ENCODE data around the gene RNU1-1.
"Not testable (repeated sequence)": the region's sequence is repeated elsewhere in the genome, so short reads cannot be mapped to it uniquely, and the experiment has no call there.

DNA sequence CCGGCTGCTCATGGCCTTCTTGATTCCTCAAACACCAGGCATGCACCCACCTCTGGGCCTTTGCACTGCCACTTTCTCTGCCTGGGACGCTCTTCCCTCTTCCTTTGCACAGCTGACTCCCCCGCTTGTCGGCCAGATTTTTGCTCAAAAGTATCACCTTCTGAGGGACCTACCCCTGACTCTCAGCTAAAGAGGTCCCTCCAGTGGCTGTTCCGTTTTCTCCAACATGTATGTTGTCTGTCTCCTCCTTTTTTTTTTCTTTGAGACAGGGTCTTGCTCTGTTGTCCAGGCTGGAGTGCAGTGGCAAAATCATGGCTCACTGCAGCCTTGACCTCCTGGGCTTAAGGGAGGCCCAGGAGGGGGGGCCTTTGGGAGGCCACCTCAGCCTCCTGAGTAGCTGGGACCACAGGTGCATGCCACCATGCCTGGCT, 16.6 kb downstream of the RNU1-1 start:
- TF ChIP-seq, protein P1, sequence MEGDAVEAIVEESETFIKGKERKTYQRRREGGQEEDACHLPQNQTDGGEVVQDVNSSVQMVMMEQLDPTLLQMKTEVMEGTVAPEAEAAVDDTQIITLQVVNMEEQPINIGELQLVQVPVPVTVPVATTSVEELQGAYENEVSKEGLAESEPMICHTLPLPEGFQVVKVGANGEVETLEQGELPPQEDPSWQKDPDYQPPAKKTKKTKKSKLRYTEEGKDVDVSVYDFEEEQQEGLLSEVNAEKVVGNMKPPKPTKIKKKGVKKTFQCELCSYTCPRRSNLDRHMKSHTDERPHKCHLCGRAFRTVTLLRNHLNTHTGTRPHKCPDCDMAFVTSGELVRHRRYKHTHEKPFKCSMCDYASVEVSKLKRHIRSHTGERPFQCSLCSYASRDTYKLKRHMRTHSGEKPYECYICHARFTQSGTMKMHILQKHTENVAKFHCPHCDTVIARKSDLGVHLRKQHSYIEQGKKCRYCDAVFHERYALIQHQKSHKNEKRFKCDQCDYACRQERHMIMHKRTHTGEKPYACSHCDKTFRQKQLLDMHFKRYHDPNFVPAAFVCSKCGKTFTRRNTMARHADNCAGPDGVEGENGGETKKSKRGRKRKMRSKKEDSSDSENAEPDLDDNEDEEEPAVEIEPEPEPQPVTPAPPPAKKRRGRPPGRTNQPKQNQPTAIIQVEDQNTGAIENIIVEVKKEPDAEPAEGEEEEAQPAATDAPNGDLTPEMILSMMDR (IDR thresholded peaks at IDR 0.05): not testable (repeated sequence)
- not testable (repeated sequence) for TF ChIP-seq NFIC (IDR thresholded peaks at IDR 0.05; ENCODE audit: borderline replicate concordance)
